HTERT RPE-1 (cell line): Measurements from ENCODE around the gene AACS.
"Not testable (repeated sequence)": the region's sequence is repeated elsewhere in the genome, so short reads cannot be mapped to it uniquely, and the experiment has no call there.

Experiments used
- in situ Hi-C: fragments of 300-500 bp; cut with MboI; formaldehyde crosslinking; loops from 4 replicates; pipeline ENCODE4 v1.14.3; 2020; ENCODE audit warnings: low sequenced_read_pairs

AACS gene, protein sequence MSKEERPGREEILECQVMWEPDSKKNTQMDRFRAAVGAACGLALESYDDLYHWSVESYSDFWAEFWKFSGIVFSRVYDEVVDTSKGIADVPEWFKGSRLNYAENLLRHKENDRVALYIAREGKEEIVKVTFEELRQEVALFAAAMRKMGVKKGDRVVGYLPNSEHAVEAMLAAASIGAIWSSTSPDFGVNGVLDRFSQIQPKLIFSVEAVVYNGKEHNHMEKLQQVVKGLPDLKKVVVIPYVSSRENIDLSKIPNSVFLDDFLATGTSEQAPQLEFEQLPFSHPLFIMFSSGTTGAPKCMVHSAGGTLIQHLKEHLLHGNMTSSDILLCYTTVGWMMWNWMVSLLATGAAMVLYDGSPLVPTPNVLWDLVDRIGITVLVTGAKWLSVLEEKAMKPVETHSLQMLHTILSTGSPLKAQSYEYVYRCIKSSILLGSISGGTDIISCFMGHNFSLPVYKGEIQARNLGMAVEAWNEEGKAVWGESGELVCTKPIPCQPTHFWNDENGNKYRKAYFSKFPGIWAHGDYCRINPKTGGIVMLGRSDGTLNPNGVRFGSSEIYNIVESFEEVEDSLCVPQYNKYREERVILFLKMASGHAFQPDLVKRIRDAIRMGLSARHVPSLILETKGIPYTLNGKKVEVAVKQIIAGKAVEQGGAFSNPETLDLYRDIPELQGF

DNA sequence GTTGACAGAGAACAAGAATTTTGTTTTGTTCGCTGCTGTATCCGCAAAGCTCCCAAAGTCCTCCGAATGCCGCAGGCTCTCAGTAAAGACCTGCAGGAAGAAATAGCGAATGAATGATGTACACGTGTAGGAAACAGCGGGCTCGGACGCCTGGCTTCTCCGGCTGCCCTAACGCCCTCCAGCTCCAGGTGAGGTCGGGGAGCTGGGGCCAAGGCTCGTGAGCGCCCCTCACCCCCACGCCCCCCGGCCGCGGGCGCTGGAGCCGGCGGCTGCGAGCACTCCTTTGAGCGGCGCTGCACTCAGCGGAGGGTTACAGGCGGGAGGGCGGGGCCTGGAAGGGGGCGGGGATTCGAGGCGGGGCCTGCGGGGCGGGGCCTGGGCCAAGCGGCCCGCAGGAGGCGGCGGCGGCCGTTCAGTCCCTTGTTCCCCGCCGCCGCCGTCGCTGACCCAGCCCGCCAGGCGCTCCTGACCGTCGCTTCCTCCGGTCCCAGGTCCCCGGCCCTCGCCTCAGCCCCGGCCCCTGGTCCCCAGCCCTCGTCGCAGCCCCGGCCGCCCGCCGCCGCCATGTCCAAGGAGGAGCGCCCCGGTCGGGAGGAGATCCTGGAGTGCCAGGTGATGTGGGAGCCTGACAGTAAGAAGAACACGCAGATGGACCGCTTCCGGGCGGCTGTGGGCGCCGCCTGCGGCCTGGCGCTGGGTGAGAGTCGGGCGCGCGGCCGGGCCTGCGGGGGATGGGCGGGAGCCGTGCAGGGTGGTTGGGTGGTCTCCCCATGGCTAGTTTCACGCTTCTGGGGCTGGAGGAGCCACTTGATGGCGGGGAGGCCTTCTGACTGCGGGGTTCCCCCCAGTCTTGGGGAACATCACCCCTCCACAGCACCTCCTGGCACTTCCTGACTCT, at the start of gene AACS:
Gene AACS (plus strand): TSS at position 415 of the 898 bp plus-strand sequence. CDS start 150 bp downstream, at position 565.
- in situ Hi-C loops, result no loop called here

DNA sequence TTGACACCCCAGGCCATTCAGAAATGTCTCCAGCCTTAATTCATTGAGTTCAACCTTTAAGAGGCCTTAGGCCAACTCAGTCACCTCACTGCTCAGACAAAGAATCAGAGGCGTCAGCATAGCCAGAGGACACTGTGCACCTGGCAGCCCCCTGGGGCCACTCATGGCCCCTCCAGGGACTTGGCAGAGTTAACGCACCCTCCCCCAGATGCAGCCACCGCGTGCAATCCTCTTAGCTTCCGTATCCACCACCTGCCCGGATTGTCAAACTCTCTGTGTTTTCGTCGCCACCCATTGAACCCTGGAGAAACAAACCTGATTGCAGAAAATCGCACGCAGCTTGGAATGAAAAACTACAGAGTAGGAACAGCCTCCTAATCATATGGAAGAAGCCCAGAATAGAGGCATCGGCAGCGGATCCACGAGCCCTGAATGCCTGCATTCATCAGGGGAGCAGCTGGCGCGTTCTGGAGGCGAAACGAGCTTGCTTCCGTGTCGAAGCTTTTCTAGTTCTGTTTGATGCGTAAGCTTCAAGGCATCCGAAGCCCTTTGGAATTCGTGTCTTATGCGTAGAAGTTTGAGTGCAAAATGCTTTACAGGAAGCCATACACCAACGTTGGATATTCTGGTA, 49.4 kb upstream of the AACS start:
- in situ Hi-C loops, result no loop called here

DNA sequence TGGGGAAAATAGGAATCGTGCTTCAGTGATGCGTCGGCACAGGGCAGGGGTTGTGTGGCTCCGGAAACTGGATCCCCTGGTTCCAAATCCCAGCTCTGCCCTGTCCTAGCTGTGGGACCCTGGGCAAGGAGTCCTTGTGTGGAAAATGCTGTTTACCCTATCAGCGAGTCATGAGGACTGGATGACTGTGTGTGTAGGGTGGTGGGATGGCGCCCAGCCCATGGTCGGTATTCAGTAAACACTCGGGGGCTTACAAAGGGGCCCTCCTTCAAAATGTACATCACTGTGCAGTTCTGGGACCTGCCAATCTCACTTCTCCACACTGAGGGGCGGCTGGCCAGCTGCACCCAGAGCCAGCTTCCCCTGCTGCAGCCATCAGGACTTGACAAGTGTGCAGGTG, 47.4 kb upstream of the AACS start:
- in situ Hi-C loops, result no loop called here

DNA sequence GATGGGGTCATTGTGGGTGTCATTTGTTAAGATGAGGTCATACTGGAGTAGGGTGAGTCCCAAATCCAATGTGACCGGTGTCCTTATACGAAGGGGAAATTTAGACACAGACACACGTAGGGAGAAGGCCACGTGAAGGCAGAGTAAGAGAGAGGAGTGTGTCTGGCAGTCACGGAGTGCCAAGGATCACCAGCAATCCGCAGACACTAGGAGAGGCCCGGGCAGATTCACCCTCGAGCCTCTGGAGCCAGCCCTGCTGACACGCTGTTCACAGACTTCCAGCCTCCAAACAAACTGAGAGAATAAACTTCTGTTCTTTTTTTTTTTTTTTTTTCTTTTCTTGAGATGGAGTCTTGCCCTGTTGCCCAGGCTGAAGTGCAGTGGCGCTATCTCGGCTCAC, 46.9 kb upstream of the AACS start:
- in situ Hi-C loops, result no loop called here

DNA sequence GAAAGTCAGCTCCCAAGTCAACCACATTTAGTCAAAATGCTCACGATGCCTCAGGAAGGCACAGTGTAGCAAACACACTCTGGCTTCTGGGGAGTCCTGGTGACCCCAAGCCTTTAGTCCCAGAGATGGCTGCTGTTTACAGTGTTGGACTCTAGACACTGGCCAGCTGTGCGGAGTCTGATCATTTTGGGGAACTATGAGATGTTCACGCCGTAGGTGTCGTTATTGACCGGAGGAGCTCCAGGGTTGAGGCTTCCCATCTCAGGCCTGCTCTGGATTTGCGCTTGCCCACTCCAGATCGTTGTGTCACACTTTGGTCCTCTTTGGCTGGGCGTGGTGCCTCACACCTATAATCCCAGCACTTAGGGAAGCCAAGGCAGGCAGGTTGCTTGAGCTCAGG, 44.1 kb upstream of the AACS start:
- in situ Hi-C loops, result no loop called here

DNA sequence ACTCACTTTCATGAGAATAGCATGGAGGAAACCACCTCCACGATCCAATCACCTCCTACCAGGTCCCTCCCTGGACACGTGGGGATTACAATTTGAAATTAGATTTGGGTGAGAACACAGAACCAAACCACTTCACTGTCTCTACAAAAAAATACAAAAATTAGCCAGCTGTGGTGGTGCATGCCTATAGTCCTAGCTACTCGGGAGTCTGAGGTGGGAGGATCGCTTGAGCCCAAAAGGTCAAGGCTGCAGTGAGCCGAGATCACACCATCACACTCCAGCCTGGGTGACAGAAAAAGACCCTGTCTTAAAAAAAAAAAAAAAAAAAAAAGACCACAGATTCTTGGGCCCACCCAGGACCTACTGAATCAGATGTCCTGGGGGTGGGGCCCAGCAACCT, 43.5 kb upstream of the AACS start:
- in situ Hi-C loops, result no loop called here

DNA sequence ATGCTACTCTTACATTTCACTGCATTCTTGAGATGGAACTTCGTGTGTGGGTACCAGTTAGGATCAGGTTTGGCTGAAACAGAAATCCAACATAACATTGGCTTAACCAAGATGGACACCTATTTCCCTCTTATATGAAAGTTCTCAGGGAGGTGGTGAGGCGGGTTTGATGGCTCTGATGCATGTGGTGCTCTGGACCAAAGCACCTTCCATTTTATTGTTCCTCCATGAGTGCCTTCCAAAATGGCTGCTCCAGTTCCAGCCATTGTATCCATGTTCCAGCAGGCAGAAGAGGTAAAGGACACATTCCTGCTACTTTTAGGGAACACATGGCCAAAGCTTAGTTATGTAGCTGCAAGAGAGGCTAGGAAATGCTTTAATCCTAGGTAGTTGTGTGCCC, 42.2 kb upstream of the AACS start:
- in situ Hi-C loops, result no loop called here

DNA sequence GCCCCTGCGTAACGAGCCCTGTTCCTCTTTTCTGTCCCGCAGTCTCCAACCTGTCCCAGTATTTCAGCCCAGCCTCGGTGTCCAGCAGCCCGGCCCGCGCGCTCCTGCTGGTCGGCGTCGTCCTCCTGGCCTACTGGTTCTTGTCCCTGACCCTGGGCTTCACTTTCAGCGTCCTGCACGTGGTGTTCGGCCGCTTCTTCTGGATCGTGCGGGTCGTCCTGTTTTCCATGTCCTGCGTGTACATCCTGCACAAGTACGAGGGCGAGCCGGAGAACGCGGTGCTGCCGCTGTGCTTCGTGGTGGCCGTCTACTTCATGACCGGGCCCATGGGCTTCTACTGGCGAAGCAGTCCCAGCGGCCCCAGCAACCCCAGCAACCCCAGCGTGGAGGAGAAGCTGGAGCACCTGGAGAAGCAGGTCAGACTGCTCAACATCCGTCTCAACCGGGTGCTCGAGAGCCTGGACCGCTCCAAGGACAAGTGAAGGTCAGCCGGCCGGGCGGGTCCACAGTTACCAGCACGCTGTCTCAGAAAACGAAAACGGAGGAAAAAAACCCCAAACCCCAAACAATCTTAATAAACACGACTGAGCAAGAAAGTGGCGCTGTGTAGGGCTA, 40.2 kb upstream of the AACS start:
- in situ Hi-C loops, result no loop called here

DNA sequence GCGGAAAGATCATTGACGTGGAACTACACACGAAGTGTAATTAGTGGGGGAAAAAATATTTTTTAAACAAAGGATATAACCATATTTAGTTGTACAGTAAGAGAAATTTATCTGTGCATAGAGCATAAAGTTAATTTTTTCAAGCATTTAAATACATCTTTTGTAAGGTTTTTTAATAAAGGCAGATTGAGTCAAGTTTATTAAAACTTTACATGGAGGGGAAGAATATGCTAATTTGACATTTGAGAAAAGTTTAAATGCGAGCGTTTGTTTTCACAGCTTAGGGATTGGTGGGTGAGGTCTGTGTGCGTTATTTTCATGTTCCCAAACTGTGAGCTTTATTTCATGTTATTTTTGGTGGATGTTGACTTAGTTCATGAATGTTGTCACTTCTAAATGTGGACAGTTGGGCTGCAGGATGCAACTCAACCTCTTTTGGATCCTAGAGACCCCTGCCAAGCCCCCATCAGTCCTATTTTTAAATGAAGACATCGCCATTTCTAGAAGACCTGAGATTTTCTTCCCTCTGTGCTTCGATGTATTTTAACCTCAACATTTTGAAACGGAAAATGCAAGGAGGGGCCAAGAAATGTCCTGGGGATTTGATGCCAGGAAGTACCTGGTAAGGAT, 39.5 kb upstream of the AACS start:
- in situ Hi-C loops, result no loop called here

DNA sequence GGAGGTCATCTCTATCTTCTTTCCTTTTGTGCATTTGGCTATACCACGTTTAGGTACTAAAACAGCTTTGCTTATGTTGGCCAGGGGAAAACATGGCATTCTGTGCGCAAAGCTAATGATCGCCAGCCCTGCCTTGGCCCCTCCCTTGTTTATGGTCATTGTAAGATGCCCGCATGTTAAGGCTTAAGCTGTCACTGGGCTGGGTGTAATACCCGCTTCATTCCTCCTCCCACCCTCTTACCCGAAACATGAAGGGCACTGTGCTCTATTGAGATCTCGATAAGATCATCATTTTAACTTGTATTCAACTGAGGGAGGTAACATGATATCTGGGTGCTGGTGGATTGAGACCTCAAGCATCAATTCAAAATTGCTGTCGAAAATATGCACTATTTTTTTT, 37.1 kb upstream of the AACS start:
- in situ Hi-C loops, result no loop called here

DNA sequence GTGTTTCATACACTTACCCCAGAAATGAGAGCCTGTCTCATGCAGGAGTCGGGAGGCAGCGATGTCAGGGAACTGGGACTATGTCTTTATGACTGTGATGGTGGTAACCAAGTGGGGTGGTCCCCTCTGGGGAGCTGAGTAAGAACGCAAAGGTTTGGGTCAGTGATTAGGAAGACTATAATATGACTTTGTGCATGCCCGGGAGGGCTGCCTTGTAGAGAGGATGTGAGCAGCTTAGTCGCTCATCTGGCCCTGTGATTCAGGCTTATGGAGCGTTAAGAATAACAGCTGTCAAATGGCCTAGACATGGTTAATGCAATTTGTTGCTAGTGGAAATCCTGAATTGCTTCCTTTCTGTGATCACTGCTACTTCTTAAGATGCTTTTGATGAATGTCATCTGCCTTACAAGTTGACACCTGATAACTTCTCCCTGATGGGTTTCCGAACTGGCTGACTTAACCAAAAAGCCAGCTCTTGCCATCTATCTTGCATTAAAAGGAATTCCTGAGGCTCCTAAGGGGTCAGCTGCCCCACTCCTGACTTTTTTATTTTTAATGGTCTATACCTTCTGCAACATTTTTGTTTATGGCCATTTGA, 35.4 kb upstream of the AACS start:
- in situ Hi-C loops, result no loop called here

DNA sequence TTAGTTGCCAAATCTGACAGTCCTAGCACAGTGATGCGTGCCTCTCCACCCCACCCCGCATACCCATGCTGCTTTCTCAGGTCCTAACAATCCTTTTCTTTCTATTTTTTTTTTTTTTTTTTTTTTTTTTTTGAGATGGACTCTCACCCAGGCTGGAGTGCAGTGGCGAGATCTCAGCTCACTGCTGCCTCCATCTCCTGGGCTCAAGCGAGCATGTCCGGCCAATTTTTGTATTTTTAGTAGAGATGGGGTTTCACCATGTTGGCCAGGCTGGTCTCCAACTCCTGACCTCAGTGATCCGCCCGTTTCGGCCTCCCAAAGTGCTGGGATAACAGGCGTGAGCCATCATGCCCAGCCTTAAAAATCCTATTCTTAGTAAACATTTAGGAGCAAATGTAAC, 33.8 kb upstream of the AACS start:
- in situ Hi-C loops, result not testable (repeated sequence)

DNA sequence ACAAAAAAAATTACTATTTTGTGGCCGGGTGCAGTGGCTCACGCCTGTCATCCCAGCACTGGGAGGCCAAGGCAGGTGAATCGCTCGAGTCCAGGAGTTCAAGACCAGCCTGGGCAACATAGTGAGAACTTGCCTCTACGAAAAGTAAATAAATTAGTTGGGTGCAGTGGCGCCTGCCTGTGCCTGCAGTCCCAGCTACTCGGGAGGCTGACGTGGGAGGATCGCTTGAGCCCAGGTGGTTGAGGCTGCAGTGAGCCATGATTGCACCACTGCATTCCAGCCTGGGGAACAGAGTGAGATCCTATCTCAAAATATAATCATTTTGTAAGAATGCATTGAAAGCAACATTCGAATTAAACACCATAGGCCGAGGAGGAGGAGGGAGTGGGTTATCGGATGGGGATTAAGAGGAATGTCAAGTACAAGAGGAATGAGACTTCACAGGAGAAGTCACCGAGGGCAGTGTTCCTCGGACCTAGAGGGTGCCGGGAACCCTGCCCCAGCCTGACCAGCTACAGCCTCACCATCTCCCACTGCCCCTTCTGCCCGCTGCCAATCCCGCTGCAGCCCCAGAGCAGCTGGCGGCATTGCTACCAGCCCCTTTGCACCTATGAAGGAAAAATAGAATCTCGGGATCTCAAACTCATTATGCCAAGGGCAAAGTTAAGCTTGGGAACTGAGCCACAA, 32.6 kb upstream of the AACS start:
- in situ Hi-C loops, result no loop called here

DNA sequence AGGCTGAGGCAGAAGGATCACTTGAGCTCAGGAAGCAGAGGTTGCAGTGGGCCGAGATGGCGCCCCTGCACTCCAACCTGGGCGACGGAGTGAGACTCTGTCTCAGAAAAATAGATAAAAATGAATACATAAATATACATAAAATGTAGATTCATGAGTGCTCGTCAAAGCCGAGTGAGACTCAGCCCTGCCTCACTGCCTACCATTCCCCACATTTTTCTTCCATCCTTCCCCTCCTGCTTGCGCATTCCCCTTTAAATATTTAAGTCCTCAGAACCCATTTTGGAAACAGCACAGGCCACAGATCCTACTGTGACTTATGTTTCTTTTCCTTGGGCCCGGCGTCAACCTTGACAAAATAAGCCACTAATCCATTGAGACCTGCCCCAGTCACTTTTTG, 31.9 kb upstream of the AACS start:
- in situ Hi-C loops, result no loop called here

DNA sequence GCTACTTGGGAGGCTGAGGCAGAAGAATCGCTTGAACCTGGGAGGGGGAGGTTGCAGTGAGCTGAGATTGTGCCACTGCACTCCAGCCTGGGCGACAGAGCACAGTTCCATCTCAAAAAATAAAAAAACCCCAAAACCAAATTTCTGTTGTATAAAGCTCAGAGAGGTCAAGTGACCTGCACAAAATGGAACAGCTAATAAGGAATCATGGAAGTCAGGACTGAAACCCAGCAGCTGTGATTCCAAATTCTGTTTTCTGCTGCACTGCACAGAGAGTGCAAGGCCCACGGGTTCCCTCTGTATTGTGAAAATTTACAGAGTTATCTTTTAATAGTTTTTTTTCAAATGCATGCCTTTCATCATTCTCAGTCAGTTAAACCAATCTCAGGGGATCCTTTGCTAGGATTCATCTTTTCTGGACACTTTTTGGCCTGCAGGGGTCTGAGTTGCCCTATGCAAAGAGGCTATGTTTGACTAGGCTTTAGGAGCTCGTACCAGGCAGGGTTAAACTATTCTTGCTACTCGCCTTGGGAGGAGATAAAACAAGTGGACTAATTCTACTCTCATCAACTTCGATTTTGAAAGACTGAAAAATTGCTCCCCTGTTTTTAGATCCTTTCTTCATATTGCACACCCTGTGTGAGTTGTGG, 26.1 kb upstream of the AACS start:
- in situ Hi-C loops, result no loop called here

DNA sequence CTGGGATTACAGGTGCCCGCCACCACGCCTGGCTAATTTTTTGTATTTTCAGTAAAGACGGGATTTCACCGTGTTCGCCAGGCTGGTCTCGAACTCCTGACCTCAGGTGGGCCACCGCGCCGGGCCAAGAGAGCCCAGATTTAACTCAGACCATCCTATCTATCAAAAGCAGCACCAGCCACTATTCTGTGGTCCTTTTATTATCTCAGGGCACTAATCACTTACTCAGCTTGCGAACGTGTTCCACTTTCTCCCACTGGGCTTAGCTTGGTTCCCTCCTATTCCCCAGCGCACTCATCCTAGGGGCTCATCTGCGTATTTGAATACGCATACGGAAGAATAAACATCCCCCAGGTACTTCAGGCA, 16.2 kb upstream of the AACS start:
- in situ Hi-C loops, result no loop called here

DNA sequence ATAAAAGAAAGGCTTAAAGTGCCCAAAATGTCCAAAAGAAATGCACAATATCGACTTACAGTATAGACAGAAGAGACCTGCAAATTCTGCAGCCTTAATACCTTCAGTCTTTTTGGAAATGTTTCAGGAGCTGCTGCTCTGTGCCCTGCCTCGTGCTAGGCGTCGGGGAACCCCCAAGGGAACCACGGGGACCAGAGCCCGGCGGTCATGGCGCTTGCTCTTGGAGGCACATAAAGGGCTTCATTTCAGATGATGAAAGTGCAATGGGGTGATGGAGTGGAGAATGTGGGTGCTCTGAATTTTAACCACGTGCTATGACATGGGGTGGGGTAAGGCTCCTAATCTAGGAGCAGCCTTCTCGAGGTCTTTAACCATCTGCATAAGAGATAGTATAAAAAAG, 14.8 kb upstream of the AACS start:
- in situ Hi-C loops, result no loop called here

DNA sequence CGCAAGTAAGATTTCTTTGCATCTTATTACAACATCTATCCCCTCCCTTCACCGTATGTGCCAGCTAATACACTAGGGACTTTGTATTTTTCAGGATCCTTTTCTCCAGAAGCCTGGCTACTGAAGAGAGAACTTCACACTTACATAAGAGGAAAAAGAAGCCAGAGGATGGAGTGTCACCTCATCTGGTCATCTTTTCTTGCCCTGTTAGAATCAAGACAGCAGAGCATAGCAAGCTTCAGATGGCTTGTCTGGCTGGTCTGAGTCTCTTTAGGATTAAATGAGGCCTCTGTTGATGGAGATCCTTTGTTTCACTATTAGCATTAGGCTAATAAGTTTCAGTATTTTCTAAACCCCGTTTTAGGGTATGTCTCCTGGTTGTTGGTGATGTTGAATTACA, 14.4 kb upstream of the AACS start:
- in situ Hi-C loops, result no loop called here

DNA sequence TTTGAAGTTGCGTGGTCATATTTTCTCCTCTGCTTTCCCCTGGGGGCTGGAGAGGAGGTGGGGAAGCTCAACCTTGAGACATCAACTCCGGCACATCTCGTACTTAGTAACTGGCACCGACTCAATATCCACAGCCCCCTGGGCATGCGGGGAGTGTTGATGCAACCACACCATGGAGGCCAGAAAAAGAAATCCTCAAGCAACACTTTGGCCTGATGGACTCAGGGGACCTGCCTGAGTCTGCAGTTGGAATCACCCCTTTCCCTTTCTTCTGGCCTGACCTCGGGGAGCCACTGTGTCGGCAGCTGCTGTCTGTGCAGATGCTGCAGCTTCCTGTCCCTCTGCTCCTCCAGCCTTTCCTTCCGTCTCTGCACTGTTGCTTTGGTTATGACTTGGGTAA, 11.4 kb upstream of the AACS start:
- in situ Hi-C loops, result no loop called here
